Measurements from ENCODE around the gene HIPK4.

DNA sequence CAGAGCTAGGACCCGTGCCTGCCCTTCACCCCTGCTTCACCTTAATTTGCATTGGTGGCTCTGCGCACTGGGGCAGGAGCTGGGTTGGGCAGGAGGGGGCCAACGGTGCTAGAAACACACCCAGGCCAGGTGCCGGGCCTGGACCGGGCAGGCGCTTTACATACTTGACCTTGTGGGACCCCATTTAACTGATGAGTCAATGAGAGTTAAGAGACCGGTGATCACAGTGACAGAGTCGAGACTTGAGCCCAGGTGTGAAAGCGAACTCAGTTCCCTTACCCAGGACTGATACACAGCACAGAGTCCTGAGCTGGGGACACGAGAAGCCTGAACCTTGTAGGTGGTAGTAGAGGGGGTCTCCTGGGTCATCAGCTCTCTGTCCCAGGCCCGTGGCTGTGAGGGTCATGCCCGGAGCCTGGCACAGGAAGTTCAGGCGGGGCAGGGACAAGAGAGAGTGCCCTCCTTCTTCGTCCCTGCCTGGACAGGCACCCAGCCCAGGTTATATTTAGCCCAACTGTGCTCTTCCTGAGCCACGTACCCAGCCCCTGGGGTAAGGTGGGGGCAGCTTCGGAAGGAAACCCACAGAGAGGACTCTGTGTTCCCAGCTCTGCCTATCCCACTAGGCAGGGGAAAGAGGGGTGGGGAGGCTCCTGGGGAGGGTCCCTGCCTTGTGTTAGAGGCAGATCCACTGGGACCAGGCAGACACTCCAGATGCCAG is 21.3 kb upstream of the HIPK4 start:
- TF ChIP-seq ESRRA (CRISPR knock-in tag; IDR thresholded peaks at IDR 0.05; ENCODE audit: borderline replicate concordance) (no peak), ATF1 (CRISPR knock-in tag; IDR thresholded peaks at IDR 0.05) (no peak), ATF6 (CRISPR knock-in tag; IDR thresholded peaks at IDR 0.05) (no peak), CTCF (IDR thresholded peaks at IDR 0.05) (no peak)

Measured in WTC11 (cell line).